ENCODE results near the gene PGAP1. TPM values are rescaled to one million over a fixed set of nuclear protein-coding genes. Genes with fewer than 3 reads are reported as not detected.

PGAP1 gene
- total RNA-seq, 1 experiment from 2014 or later, result 3.5 TPM

DNA sequence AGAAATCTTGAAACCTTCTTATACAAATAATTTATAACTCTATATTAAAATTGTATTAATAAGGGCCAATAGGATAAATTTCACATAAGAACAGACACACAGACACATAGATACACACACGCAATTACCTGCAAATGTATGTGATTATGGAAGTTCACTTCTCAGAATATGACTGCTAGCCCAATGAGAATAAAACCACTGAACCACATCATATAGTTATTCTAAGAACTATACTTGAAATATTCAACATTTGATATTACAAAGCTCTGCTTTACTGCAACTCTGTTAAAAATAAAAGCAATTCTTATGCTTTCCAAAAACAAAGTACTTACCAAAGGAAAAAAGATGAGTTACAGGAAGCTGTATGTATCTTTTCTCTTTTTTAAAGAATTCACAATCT is 51.1 kb downstream of the PGAP1 start:
- no peaks in the 10 kb centered on the region for H3K79me2 ChIP-seq (ENCODE audit: low read length)
- H3K4me1 ChIP-seq (ENCODE audit: insufficient read depth, low read length), result no peaks in the 10 kb centered on the region
- intact Hi-C loops (cut with micrococcal nuclease), result no loop called here
- no peak overlapping the region for H3K9ac ChIP-seq (ENCODE audit: low read length)
- H3K36me3 ChIP-seq (ENCODE audit: low read depth, low read length), result 0 out of 2 replicates have a peak, but pooled peaks cover 3% of the 10 kb centered on the region
- ChIA-PET POLR2A (ENCODE audit: unreplicated experiment) (no interaction called here), CTCF (no interaction called here)
- no peaks in the 10 kb centered on the region for H3K9me3 ChIP-seq (ENCODE audit: low read length)
- H3K27me3 ChIP-seq (ENCODE audit: low read length), result no peaks in the 10 kb centered on the region
- H3K27ac ChIP-seq (ENCODE audit: low read length), result no peak overlapping the region
- H2AFZ ChIP-seq (ENCODE audit: low read length), result no peak overlapping the region
- H3K4me3 ChIP-seq (ENCODE audit: low read length), result no peak overlapping the region
- TF ChIP-seq EZH2 (IDR thresholded peaks at IDR 0.05; ENCODE audit: low read length, unreplicated experiment) (no peak), EZH2phosphoT487 (IDR thresholded peaks at IDR 0.05; ENCODE audit: borderline replicate concordance, low read length) (no peak)
- TF ChIP-seq, protein P1, sequence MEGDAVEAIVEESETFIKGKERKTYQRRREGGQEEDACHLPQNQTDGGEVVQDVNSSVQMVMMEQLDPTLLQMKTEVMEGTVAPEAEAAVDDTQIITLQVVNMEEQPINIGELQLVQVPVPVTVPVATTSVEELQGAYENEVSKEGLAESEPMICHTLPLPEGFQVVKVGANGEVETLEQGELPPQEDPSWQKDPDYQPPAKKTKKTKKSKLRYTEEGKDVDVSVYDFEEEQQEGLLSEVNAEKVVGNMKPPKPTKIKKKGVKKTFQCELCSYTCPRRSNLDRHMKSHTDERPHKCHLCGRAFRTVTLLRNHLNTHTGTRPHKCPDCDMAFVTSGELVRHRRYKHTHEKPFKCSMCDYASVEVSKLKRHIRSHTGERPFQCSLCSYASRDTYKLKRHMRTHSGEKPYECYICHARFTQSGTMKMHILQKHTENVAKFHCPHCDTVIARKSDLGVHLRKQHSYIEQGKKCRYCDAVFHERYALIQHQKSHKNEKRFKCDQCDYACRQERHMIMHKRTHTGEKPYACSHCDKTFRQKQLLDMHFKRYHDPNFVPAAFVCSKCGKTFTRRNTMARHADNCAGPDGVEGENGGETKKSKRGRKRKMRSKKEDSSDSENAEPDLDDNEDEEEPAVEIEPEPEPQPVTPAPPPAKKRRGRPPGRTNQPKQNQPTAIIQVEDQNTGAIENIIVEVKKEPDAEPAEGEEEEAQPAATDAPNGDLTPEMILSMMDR (conservative IDR thresholded peaks at IDR 0.05; ENCODE audit: low read depth, low read length), result no peak
- DNase-seq (no peak), ATAC-seq (no peak)
- no TSS peak for BruUV-seq (replicated peaks)
- H3K9me2 ChIP-seq (replicated peaks; ENCODE audit: low read length), result no peaks in the 10 kb centered on the region
- no peak overlapping the region for H3K4me2 ChIP-seq (ENCODE audit: low read length)
- no peaks in the 10 kb centered on the region for H3F3A ChIP-seq (ENCODE audit: low read length, unreplicated experiment)
- H4K20me1 ChIP-seq (ENCODE audit: low read length), result no peaks in the 10 kb centered on the region

DNA sequence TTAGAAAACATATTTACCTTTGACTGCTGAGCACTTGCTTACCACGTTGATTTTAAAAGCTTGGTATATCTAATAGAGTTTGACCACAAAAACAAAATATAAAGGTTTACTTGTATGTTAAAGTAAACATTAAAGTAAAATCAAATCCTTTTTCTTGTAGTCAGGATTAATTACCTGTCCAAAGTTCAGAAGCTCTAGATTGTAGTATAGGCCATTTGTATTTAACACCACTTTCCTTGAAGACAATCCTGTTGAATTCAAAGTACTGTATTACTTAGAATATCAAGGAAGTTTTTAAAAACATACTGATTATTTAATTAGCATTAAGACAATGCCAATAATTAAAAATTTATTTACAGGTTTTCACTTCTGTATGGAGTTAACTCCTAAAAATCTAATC is 53.0 kb downstream of the PGAP1 start:
- TF ChIP-seq EZH2 (IDR thresholded peaks at IDR 0.05; ENCODE audit: low read length, unreplicated experiment) (no peak), EZH2phosphoT487 (IDR thresholded peaks at IDR 0.05; ENCODE audit: borderline replicate concordance, low read length) (no peak)
- TF ChIP-seq, protein P1 (conservative IDR thresholded peaks at IDR 0.05; ENCODE audit: low read depth, low read length), result no peak
- no TSS peak for BruUV-seq (replicated peaks)
- Histone ChIP-seq H3K9ac (ENCODE audit: low read length) (no peak overlapping the region), H3F3A (ENCODE audit: low read length, unreplicated experiment) (no peaks in the 10 kb centered on the region), H3K27ac (ENCODE audit: low read length) (no peak overlapping the region), H3K9me2 (replicated peaks; ENCODE audit: low read length) (no peaks in the 10 kb centered on the region), H2AFZ (ENCODE audit: low read length) (no peak overlapping the region), H3K27me3 (ENCODE audit: low read length) (no peaks in the 10 kb centered on the region), H3K36me3 (ENCODE audit: low read depth, low read length) (0 out of 2 replicates have a peak, but pooled peaks cover 3% of the 10 kb centered on the region), H3K79me2 (ENCODE audit: low read length) (no peaks in the 10 kb centered on the region), H3K4me2 (ENCODE audit: low read length) (no peak overlapping the region), H3K4me1 (ENCODE audit: insufficient read depth, low read length) (no peaks in the 10 kb centered on the region), H4K20me1 (ENCODE audit: low read length) (no peaks in the 10 kb centered on the region), H3K4me3 (ENCODE audit: low read length) (no peak overlapping the region), H3K9me3 (ENCODE audit: low read length) (no peaks in the 10 kb centered on the region)
- DNase-seq (no peak), ATAC-seq (no peak)
- CTCF ChIA-PET, result no interaction called here
- intact Hi-C loops (cut with micrococcal nuclease), result no loop called here
- POLR2A ChIA-PET (ENCODE audit: unreplicated experiment), result no interaction called here

DNA sequence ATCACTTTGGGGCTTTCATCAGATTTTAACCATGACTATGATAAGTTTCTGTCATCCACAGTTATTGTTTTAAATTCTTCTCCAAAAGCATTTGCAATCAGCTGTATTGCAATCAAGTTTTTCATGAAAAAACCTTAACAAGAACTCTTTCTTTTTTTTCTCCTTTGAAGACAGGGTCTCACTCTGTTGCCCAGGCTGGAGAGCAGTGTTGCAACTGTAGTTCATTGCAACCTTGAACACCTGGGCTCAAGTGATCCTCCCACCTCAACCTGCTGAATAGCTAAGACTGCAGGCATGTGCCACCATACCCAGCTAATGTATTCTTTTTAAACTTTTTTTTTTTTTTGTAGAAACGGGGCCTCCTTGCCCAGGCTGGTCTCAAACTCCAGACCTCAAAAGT is 71.9 kb downstream of the PGAP1 start:
- Histone ChIP-seq H3K9me3 (ENCODE audit: low read length) (0 out of 2 replicates have a peak, but pooled peaks cover 3% of the 10 kb centered on the region), H3K4me2 (ENCODE audit: low read length) (no peak overlapping the region), H3K36me3 (ENCODE audit: low read depth, low read length) (peaks cover 5% of the 10 kb centered on the region), H3K27ac (ENCODE audit: low read length) (no peak overlapping the region), H3K27me3 (ENCODE audit: low read length) (no peaks in the 10 kb centered on the region), H3K9me2 (replicated peaks; ENCODE audit: low read length) (no peaks in the 10 kb centered on the region), H3K4me1 (ENCODE audit: insufficient read depth, low read length) (0 out of 2 replicates have a peak, but pooled peaks cover 3% of the 10 kb centered on the region), H4K20me1 (ENCODE audit: low read length) (no peaks in the 10 kb centered on the region), H3F3A (ENCODE audit: low read length, unreplicated experiment) (no peaks in the 10 kb centered on the region), H3K4me3 (ENCODE audit: low read length) (no peak overlapping the region), H3K9ac (ENCODE audit: low read length) (no peak overlapping the region), H2AFZ (ENCODE audit: low read length) (no peak overlapping the region), H3K79me2 (ENCODE audit: low read length) (no peaks in the 10 kb centered on the region)
- TF ChIP-seq EZH2phosphoT487 (IDR thresholded peaks at IDR 0.05; ENCODE audit: borderline replicate concordance, low read length) (no peak), EZH2 (IDR thresholded peaks at IDR 0.05; ENCODE audit: low read length, unreplicated experiment) (no peak)
- TF ChIP-seq, protein P1 (conservative IDR thresholded peaks at IDR 0.05; ENCODE audit: low read depth, low read length), result no peak
- ChIA-PET POLR2A (ENCODE audit: unreplicated experiment) (no interaction called here), CTCF (no interaction called here)
- BruUV-seq (replicated peaks), result no TSS peak
- DNase-seq, result no peak
- intact Hi-C loops (cut with micrococcal nuclease), result loop anchor here (5.0 kb wide), 1 partner anchor 73 kb away; the partner anchor contains the start of gene PGAP1
- no peak for ATAC-seq

Measured in PC-3 (cell line).